Prostate gland (tissue), 2 donors: ENCODE data around the gene UBAP2L.
A peak's percentile ranks its signal among the peaks of the same experiment; 100 is the strongest.

Experiments
- POLR2A ChIP-seq: fragments of 450-650 bp; IDR thresholded peaks from one replicate; pipeline ENCODE4 v1.6.1; 2016; ENCODE audit warnings: antibody characterized with exemption, mild to moderate bottlenecking
- POLR2AphosphoS5 ChIP-seq: sonication (generic); formaldehyde crosslinking; IDR thresholded peaks from one replicate; pipeline ENCODE4 v1.6.1; 2017; ENCODE audit warnings: antibody characterized with exemption
- TF ChIP-seq, protein P1 (sequence below), 4 experiments: fragments of 200-600 bp in 2 of 4; fragments of 450-650 bp in 2 of 4; sonication (generic) in 2 of 4; IDR thresholded peaks; 1 replicate in 3 of 4; 2 replicates in 1 of 4; pipeline ENCODE4 v1.5.1; 2016 to 2019; ENCODE audit warnings: antibody characterized with exemption in 4 of 4, mild to moderate bottlenecking in 2 of 4, moderate library complexity in 2 of 4

DNA sequence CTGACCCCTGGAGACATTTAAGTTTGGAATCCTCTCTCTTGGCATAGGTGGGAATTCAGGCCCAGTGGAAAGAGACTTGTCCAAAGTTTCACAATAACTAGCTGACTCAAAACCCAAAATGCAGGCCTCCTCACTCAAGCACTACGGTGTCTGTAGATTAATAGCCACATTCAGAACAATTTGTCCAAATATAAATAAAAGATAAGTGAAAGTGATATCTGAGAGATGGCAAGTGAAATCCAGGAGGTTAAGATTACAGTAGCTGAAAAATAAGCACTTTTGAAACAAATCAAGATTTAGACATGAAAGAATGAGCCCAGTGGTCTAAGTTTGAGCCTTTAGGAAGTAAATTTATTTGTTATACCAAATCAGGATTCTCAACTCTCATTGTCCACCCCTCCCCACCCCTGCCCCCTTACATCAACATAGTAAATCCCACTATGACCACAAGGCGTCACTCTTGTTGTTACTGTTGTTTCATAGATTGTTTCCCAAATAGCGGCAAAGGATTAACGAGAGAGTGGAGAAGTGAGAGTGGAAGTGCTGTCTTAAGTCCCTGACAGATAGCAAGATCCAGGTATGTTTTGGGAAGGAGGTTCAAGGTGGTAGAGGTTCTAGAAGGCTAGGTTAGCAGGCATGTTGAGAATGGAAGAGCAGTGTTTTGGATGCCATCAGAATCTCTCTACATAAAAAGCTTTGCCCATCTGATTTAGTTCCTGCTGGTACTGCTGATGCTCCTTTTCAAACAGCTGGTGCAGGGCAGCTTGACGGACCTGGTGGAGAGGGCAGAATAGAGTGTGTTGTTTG, 21.8 kb upstream of the UBAP2L start:
- TF ChIP-seq, protein P1, sequence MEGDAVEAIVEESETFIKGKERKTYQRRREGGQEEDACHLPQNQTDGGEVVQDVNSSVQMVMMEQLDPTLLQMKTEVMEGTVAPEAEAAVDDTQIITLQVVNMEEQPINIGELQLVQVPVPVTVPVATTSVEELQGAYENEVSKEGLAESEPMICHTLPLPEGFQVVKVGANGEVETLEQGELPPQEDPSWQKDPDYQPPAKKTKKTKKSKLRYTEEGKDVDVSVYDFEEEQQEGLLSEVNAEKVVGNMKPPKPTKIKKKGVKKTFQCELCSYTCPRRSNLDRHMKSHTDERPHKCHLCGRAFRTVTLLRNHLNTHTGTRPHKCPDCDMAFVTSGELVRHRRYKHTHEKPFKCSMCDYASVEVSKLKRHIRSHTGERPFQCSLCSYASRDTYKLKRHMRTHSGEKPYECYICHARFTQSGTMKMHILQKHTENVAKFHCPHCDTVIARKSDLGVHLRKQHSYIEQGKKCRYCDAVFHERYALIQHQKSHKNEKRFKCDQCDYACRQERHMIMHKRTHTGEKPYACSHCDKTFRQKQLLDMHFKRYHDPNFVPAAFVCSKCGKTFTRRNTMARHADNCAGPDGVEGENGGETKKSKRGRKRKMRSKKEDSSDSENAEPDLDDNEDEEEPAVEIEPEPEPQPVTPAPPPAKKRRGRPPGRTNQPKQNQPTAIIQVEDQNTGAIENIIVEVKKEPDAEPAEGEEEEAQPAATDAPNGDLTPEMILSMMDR (IDR thresholded peaks at IDR 0.05): peak; percentile 13 to 50 (median 38)
- no peak for TF ChIP-seq POLR2A
- TF ChIP-seq POLR2AphosphoS5: peak; percentile 49
